Measurements from ENCODE around the gene YWHAE.

YWHAE gene

DNA sequence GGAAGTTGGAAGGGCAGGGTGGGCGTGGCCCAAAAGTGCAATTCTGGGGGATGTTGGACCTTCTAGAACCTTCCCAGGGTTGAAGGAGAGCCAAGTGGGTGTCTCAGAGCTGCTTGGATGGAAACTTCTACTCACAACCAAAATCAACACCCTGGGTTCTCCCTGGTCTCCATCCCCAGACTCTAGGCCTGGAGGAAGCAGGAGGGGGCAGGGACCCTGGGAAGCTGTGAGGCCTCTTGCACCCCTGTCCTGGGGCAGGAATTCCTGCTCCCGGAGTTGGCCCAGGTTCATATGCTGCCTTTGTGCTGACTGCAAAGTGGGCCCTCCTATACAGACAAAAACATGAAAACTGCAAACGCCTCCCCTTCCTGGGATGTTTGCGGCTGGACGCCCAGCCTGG lies 95.5 kb downstream of the YWHAE start:
- H3K4me1 ChIP-seq = peaks cover 13 to 27% (median 25%) of the 10 kb centered on the region in 10 experiments
- H3K36me3 ChIP-seq = no peaks in the 10 kb centered on the region
- H3K9ac ChIP-seq = no peak overlapping the region
- H4K20me1 ChIP-seq = peaks cover 0 to 3% (median 0%) of the 10 kb centered on the region in 11 experiments; a peak in 1 of 22 replicates
- H3K27me3 ChIP-seq = no peaks in the 10 kb centered on the region
- H3K4me3 ChIP-seq = no peak overlapping the region
- H3K9me3 ChIP-seq (replicated peaks in 1 of 11) = no peaks in the 10 kb centered on the region
- no peak overlapping the region for H3K4me2 ChIP-seq
- no peak overlapping the region for H3K27ac ChIP-seq
- TF ChIP-seq Cebpa-rat (IDR thresholded peaks at IDR 0.05) = no peak

DNA sequence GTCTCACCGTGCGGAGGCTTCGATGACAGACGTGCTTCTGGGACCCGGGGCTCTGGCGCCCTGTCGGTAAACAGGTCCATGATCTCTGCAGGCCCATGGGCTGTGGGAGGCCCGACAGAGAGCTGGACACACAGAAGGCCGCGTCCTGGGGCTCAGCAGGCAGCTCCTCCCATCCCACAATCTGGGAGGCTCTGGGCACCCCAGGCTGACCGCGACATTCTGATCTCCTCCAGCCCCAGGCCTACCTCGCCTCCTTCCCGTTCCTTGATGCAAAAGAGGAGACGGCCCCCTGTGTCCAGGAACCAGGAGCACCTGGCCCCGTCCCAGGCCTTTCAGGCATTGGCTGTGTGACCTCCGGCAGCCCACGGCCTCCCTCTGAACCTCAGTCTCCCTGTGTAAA lies 97.3 kb downstream of the YWHAE start:
- Histone ChIP-seq H3K4me1 (peaks cover 22 to 42% (median 38%) of the 10 kb centered on the region in 10 experiments), H4K20me1 (peaks cover 0 to 3% (median 0%) of the 10 kb centered on the region in 11 experiments; a peak in 1 of 22 replicates), H3K4me3 (no peak overlapping the region), H3K36me3 (no peaks in the 10 kb centered on the region), H3K9me3 (replicated peaks in 1 of 11) (no peaks in the 10 kb centered on the region), H3K27me3 (peaks cover 0 to 15% (median 5%) of the 10 kb centered on the region in 11 experiments; a peak in 10 of 22 replicates), H3K27ac (no peak overlapping the region), H3K4me2 (no peak overlapping the region), H3K9ac (no peak overlapping the region)
- no peak for TF ChIP-seq Cebpa-rat (IDR thresholded peaks at IDR 0.05)

DNA sequence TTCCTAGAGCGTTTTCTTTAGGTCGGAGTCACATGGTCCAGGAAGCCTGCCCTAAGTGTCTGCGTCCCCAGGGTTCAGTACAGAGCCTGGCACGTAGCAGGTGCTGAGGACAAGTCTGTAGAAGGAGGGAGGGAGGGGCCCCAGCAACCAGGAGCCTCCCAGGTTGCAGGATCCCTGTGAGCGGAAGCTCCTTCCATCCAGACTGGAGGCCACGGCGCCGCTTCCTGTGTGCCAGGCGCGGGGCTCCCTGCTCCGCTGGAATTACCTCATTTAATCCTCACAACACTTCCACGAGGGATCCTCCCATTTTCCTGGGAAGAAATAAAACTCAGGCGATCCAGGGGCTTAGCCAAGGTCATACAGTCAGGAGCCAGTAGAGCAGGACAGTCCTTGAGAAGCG lies 98.5 kb downstream of the YWHAE start:
- Histone ChIP-seq H3K27me3 (peaks cover 0 to 15% (median 5%) of the 10 kb centered on the region in 11 experiments; a peak in 10 of 22 replicates), H3K9ac (peak overlapping the region in 3 of 11 experiments; percentile 14 to 49 (median 42); a peak in 4 of 22 replicates)
- TF ChIP-seq Cebpa-rat (IDR thresholded peaks at IDR 0.05) = no peak

DNA sequence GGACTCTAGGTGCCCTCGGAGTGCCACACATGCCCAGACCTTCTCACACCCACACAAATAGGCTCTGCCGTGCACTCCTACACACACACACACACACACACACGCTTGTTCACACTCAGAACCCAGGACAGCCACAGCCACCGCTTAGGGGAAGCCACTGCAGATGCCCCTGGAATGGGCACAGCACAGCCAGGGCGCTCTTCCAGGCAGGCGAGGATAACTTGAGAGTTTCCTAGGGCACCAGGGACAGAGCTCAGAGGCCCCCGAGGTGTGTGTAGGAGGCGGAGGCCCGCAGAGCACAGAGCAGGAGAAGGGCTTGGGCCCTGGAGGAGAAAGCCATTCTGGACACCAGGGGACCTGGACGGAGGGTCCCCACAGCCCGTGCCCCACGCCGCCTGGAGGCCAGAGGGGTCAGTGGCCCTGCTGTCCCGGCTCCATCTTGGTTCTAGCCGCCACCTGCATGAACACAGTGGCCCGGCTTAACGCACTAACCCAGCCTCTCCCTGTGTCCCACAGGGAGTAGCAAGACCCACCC lies 99.6 kb downstream of the YWHAE start:
- no peak for TF ChIP-seq Cebpa-rat (IDR thresholded peaks at IDR 0.05)
- H3K4me3 ChIP-seq = no peak overlapping the region
- H3K9me3 ChIP-seq (replicated peaks in 1 of 11) = no peaks in the 10 kb centered on the region
- no peak overlapping the region for H3K9ac ChIP-seq
- peaks cover 0 to 15% (median 5%) of the 10 kb centered on the region in 11 experiments; a peak in 10 of 22 replicates for H3K27me3 ChIP-seq
- 0 out of 22 replicates have a peak overlapping the region, but pooled peaks of 1 of the 11 experiments have one; percentile 18 for H3K27ac ChIP-seq
- H3K4me1 ChIP-seq = peaks cover 22 to 53% (median 43%) of the 10 kb centered on the region in 10 experiments
- peak overlapping the region; percentile 32 to 82 (median 69); a peak in 18 of 22 replicates for H3K4me2 ChIP-seq
- H4K20me1 ChIP-seq = peaks cover 0 to 3% (median 0%) of the 10 kb centered on the region in 11 experiments; a peak in 1 of 22 replicates
- no peaks in the 10 kb centered on the region for H3K36me3 ChIP-seq

More for the DNA sequence above, 98.5 kb downstream of the YWHAE start:
- H3K4me2 ChIP-seq = peak overlapping the region; percentile 37 to 82 (median 69); a peak in 20 of 22 replicates
- H3K4me3 ChIP-seq = no peak overlapping the region
- peaks cover 19 to 42% (median 38%) of the 10 kb centered on the region in 10 experiments for H3K4me1 ChIP-seq
- H4K20me1 ChIP-seq = peaks cover 0 to 3% (median 0%) of the 10 kb centered on the region in 11 experiments; a peak in 1 of 22 replicates
- 0 out of 22 replicates have a peak overlapping the region, but pooled peaks of 1 of the 11 experiments have one; percentile 18 for H3K27ac ChIP-seq
- H3K9me3 ChIP-seq (replicated peaks in 1 of 11) = no peaks in the 10 kb centered on the region
- no peaks in the 10 kb centered on the region for H3K36me3 ChIP-seq

DNA sequence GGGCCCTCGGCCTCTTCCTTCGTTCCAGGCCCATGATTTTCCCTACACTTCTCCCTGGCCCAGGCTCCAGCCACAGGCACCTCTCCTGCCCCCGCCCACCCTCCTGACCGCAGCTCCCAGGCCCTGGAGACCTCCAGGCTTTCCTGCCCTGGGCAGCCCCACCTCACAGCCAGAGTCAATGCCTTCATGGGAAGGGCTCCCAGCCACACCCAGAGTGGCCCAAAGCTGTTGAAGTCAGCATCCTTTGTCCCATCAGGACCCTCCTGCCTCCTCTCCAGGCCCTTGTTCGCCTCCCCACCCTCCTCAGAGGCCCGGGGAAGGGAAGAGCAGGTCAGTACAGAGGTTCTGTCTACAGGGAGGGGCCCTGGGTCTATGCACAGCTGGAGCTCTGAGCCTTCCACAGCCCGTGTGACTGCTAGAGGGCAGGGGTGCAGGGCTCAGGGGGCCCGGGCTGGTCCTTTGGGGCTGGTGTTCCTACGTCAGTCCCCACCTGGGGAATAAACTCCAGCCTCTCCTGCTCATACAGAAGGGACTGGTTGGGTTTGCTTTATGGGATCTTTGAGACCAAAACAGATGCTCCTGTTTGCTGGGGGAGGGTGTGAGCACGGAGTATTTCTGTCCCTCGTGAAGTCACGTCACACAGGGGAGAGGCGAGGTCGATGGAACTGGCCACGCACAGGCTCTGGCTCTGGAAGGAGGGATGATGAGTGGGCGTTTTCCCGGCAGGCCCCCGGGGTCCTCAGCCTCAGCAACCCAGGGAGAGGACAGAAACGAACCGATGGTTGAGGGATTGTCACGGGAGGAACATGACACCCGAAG lies 100.3 kb downstream of the YWHAE start:
- H3K4me3 ChIP-seq = no peak overlapping the region
- no peak for TF ChIP-seq Cebpa-rat (IDR thresholded peaks at IDR 0.05)
- H3K4me2 ChIP-seq = peak overlapping the region in 10 of 11 experiments; percentile 32 to 82 (median 69); a peak in 14 of 22 replicates
- H4K20me1 ChIP-seq = peaks cover 0 to 3% (median 0%) of the 10 kb centered on the region in 11 experiments; a peak in 1 of 22 replicates
- H3K27ac ChIP-seq = no peak overlapping the region
- peaks cover 0 to 15% (median 5%) of the 10 kb centered on the region in 11 experiments; a peak in 10 of 22 replicates for H3K27me3 ChIP-seq
- peaks cover 29 to 59% (median 50%) of the 10 kb centered on the region in 10 experiments for H3K4me1 ChIP-seq
- no peaks in the 10 kb centered on the region for H3K36me3 ChIP-seq
- H3K9me3 ChIP-seq (replicated peaks in 1 of 11) = no peaks in the 10 kb centered on the region
- peak overlapping the region in 1 of 11 experiments; percentile 37; a peak in 1 of 22 replicates for H3K9ac ChIP-seq

DNA sequence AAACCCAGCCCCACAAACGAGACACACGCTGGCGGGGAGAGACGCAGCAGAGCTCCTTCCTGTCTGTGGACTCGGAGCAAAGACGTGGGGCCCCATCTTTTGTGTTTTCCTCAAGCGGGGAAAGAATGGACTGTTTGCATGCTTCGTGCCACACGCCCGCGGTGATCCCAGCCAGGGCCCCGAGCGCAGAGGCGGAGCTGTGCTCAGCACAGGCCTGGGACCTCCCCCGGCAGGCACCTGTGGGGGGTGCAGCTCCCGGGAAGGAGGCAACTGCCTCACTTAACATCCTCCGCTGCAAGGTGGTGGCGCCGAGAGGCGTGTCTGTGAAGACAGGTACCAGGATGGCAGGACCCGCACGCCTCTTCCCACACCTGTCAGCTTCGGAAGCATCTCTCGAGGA lies 101.4 kb downstream of the YWHAE start:
- no peak overlapping the region for H3K4me3 ChIP-seq
- H3K27ac ChIP-seq = no peak overlapping the region
- H4K20me1 ChIP-seq = peaks cover 0 to 3% (median 0%) of the 10 kb centered on the region in 11 experiments; a peak in 1 of 22 replicates
- peaks cover 0 to 15% (median 5%) of the 10 kb centered on the region in 11 experiments; a peak in 10 of 22 replicates for H3K27me3 ChIP-seq
- peak overlapping the region in 2 of 11 experiments; percentile 9 to 15; a peak in 2 of 22 replicates for H3K9ac ChIP-seq
- TF ChIP-seq Cebpa-rat (IDR thresholded peaks at IDR 0.05) = no peak
- peak overlapping the region; percentile 25 to 59 (median 49); a peak in 21 of 22 replicates for H3K4me2 ChIP-seq
- no peaks in the 10 kb centered on the region for H3K9me3 ChIP-seq (replicated peaks in 1 of 11)
- peaks cover 38 to 71% (median 62%) of the 10 kb centered on the region in 10 experiments for H3K4me1 ChIP-seq
- H3K36me3 ChIP-seq = no peaks in the 10 kb centered on the region

All from BLaER1 treated with 17β-estradiol and CSF1 and Interleukin-3, amounts not matched to agents 10 nM and 100 nM (cell line).